GM21528 (cell line): ENCODE data around the gene GLIS1.

Source experiments
- ATAC-seq: cut with Tn5 transposase; IDR thresholded peaks from one replicate; pipeline ENCODE4 v1.9.1; 2021; ENCODE audit warnings: mild to moderate bottlenecking, moderate library complexity; ENCODE audit not compliant: unreplicated experiment, low FRiP score

Gene GLIS1

DNA sequence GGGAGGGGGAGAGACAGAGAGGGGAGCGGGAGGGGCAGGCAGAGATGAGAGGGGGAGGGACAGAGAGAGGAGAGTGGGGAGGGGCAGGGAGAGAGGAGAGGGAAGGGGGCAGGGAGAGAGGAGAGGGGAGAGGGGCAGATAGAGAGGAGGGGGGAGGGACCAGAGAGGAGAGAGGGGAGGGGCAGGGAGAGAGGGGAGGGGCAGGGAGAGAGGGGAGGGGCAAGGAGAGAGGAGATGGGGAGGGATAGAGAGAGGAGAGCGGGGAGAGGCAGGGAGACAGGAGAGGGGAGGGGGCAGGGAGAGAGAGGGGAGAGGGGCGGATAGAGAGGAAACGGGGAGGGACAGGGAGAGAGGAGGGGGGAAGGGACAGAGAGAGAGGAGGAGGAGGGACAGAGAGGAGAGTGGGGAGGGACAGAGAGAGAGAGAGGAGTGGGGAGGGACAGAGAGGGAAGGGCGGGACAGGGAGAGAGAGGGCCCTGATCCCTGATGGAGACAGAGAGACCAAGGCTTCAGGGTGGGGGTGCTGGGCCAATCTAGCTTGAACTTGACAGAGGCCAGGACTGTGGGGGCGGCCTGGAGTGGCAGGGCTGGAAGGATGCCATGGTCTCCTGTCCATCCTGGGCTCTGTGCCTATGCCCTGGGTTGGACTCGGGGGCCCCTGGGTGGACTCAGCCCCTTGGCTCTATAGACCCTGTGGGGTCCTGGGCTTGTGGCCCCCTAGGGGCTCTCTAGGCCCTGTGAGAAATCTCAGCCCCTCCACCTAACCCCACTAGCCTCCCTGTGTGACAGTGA lies 236.1 kb downstream of the GLIS1 start:
- ATAC-seq = no peak

GRCh38 chr1:53501065-53502005 lies 237.6 kb downstream of the GLIS1 start:
- ATAC-seq = no peak

DNA sequence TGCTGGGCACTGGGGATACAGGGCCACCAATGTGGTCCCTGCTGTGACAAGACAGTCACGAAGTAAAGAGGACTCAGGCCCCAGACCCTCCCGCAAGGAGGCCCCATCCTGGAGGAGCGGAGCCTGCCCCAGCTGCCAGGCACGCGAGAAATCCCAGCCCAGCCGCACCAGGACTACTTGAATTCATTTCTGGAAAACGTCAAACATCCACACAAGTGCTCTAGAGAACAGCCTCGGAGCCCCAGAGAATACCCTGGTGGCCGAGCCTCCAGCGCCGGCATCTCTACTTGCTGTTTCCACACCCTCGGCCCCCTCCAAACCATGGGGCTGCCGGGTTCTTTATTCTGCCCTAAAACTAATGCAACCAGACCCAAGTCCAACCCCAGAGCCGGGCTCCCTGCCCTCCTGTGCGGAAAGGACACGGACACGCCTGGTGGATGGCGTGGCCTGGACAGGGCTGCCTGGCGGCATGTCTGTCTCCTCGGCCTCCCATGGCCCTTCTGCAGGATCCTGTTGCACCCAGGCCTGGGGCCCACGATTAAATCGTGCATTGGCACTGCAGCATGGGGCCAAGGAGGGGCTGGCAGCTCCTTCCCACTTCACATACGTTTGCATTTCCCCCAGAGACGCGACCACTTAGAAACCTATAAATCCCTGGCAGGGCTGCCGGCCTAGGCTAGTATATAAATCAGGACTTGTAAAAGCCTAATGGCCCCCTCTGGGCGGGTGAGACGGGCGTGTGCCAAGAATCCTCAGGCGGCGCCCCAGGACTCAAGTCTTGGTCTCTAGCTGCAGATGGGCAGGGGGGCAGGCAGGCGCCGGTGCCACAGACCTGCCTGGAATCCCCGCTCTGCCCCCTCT lies 238.5 kb downstream of the GLIS1 start:
- no peak for ATAC-seq

DNA sequence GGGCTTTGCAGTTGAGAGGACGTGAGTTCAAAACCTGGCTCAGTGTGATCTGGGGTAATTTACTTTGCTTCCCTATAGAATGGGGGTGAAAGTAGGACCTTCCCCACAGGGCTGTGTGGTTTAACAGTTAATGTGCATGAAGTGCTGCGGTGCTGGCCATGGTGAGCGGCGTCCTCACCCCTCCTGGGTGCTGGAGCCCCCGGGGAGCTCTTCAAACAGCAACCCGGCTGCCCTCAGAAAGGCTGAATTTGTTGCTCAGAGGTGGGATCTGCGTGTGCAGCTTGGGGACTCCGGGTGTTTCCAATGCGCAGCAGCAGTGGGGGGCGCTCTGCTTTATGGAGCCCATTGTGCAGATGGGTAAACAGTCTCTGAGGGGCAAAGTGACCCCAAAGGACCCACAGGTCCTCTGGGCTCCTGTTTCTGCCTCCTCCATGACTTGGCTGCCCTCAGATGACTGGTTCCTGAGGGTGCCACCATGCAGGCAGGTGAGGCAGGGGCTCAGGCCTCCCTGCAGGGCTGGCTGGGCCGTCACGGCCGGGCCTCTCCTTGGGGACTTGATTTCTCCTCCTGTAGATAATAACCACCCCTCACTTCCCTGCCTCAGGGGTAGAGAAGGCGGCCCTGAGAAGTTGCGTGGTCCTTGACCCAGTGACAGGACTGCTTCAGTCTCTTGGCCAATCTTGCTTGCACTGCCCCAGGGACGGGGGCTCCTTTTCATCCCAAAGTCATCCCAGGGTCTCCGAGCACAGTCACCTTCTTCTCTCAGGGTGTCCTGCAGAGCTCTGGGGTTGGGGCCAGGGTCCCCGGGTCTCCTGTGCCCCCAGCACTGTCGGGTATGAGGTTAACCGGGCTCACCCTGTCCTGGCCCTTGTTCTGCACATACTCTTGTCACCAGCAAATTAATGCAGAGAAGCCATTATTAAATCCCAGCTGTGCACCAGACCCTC lies 239.4 kb downstream of the GLIS1 start:
- no peak for ATAC-seq

DNA sequence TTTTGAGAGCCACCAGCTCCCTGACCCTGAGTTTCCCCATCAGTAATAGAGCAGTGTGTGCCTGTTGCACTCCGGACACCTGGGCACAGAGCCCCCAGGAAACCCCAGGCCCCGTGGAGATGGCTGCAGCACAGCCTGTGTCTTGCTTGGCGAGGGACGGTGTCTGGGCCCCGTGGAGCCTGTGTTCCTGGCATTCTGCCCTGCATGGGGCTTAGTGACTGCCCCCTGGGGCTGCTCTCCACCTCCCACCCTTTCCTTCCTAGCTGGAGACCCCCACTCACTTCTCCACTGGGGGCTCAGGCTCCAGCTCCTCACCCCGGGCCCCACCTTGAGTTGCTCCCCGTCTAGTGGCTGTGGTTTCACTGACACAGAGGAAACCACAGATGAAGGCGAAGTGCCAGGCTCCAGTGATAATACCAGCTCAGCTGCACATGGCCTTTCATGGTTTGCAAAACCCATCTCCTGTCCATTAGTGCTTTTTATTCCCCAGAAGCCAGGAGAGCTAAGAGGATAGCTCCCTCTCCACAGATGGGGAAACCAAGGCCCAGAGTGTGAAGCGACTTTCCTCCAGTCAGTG lies 240.3 kb downstream of the GLIS1 start:
- no peak for ATAC-seq

GRCh38 chr1:53495633-53496345 lies 243.2 kb downstream of the GLIS1 start:
- ATAC-seq = no peak

- ATAC-seq = no peak
Observed at GRCh38 chr1:53490351-53490750, 248.6 kb downstream of the GLIS1 start.

GRCh38 chr1:53486395-53487026 lies 252.5 kb downstream of the GLIS1 start:
- no peak for ATAC-seq

GRCh38 chr1:53485478-53486394 lies 253.2 kb downstream of the GLIS1 start:
- ATAC-seq = no peak

DNA sequence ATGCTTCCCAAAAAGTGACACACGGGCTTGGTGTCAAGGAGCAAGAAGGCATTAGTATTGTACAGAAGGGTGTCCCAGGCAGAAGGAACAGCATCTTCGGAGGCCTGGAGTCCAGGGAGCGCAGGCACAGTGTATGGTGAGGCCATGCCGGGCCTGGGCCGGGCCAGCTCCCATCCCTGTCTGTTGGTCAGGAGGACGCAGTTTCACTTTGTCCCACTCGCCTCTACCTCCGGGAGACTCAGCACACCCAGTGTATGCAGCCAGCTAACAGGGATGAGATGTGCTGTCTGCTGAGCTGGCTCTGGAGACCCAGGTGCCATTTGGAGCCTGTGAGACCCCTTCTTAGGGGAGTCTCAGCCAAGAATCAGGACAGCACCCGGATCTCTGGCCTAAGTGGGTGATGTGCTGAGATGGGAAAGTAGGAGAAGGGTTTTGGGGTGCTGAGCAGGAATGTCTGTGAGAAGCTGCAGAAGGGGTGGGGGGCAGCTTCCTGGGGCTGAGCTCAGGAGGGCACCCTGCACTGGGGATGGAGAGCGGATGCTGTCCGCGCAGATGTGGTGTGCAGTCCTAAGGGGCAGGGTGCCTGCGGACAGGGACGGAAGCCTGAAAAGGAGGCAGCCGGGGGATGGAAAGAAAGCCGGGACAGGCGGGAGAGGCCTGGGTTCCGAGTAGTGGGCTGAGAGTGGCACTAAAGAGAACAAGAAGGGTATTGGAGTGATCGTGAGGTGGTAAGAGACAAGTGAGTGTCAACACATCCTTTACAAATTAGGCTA lies 254.1 kb downstream of the GLIS1 start:
- no peak for ATAC-seq

DNA sequence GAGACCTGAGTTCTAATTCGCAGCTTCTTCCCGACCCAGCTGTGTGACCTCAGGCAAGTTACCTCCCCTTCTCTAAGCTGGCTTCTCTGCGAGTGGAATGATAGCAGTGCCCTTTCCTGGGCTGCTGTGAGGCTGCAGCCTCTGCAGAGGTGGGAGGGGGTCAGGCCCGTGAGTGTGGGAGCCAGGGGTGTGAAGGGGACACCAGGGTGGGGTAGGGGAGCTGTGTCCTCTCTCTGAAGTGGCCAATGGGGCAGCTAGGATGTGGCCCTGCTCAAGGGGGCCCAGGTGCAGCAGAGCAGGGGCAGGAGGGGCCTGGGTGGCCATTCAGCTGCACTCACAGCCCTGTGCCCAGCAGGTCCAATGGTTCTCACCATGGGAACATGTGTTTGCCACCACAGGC lies 255.3 kb downstream of the GLIS1 start:
- ATAC-seq = no peak

GRCh38 chr1:53483170-53483569 lies 255.8 kb downstream of the GLIS1 start:
- no peak for ATAC-seq

- no peak for ATAC-seq
Observed at GRCh38 chr1:53482441-53483153, 256.4 kb downstream of the GLIS1 start.

- ATAC-seq = no peak
Observed at GRCh38 chr1:53481456-53481855, 257.5 kb downstream of the GLIS1 start.

GRCh38 chr1:53480678-53481077 lies 258.3 kb downstream of the GLIS1 start:
- ATAC-seq = no peak

GRCh38 chr1:53478502-53478818 lies 260.5 kb downstream of the GLIS1 start:
- no peak for ATAC-seq
